GM12872 (cell line): ENCODE measurements around the gene PPHLN1.

ENCODE experiments used
- CTCF ChIP-seq: IDR thresholded peaks from 3 replicates; pipeline ENCODE4 v1.5.1; 2011; ENCODE audit warnings: low read depth, mild to moderate bottlenecking, low read length, moderate library complexity; ENCODE audit not compliant: insufficient read depth

Gene PPHLN1

GRCh38 chr12:42409471-42409870, 83.5 kb downstream of the PPHLN1 start:
- no peak for TF ChIP-seq CTCF

GRCh38 chr12:42410340-42410739, 84.4 kb downstream of the PPHLN1 start:
- no peak for TF ChIP-seq CTCF

- TF ChIP-seq CTCF, result no peak
Observed at GRCh38 chr12:42420395-42420794, 94.4 kb downstream of the PPHLN1 start.

- no peak for TF ChIP-seq CTCF
Observed at GRCh38 chr12:42421844-42422779, 96.1 kb downstream of the PPHLN1 start.

GRCh38 chr12:42422785-42423184, 96.8 kb downstream of the PPHLN1 start:
- TF ChIP-seq CTCF, result no peak

- no peak for TF ChIP-seq CTCF
Observed at GRCh38 chr12:42426746-42427145, 100.8 kb downstream of the PPHLN1 start.

GRCh38 chr12:42428850-42429249, 102.9 kb downstream of the PPHLN1 start:
- TF ChIP-seq CTCF, result no peak
